Ishikawa (cell line): ENCODE data around the gene PPP6R3.

Experiments used
- NFIC ChIP-seq: IDR thresholded peaks from 2 replicates; pipeline ENCODE4 v1.6.1; 2012
- REST ChIP-seq: IDR thresholded peaks from 2 replicates; pipeline ENCODE4 v1.6.1; 2012; ENCODE audit warnings: low read depth, mild to moderate bottlenecking
- TAF1 ChIP-seq: IDR thresholded peaks from 2 replicates; pipeline ENCODE4 v1.6.1; 2012; ENCODE audit warnings: low read depth, mild to moderate bottlenecking
- USF1 ChIP-seq: IDR thresholded peaks from 2 replicates; pipeline ENCODE4 v1.6.1; 2012

- TF ChIP-seq NFIC: no peak
- TF ChIP-seq TAF1: no peak
- no peak for TF ChIP-seq REST
- no peak for TF ChIP-seq USF1
These were observed 2.7 kb upstream of the PPP6R3 start for GRCh38 chr11:68457898-68458249.
